Stimulated activated CD4-positive, alpha-beta T cell treated with anti-CD3 and anti-CD28 coated beads, Interleukin-12 subunit alpha, Interleukin-12 subunit beta, amount 100 ng/mL, for 48 hours (primary cell): Measurements from ENCODE around the gene TEAD1.
"Not testable (repeated sequence)": the region's sequence is repeated elsewhere in the genome, so short reads cannot be mapped to it uniquely, and the experiment has no call there.

Source experiments
- DNase-seq, 3 donors: peaks; one replicate each; pipeline ENCODE4 v3.0.0-alpha.2; 2020; ENCODE audit warnings: low read depth in 2 of 3, low spot score in 1 of 3

Gene TEAD1

DNA sequence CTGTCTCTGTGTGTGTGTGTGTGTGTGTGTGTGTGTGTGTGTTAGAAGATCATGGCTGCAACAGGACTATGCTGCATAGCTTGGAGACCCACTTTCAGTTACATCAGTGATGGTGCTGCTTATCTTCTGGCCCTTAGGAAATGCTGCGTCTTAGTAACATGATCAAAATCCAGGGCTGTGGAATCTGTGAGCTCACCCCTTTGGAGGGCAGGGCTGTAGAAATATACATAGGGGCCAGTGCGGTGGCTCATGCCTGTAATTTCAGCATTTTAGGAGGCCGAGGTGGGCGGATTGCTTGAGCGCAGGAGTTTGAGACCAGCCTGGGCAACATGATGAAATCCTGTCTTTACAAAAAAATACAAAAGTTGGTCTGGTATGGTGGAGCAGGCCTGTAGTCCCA lies 183.4 kb downstream of the TEAD1 start:
- DNase-seq = no peak

DNA sequence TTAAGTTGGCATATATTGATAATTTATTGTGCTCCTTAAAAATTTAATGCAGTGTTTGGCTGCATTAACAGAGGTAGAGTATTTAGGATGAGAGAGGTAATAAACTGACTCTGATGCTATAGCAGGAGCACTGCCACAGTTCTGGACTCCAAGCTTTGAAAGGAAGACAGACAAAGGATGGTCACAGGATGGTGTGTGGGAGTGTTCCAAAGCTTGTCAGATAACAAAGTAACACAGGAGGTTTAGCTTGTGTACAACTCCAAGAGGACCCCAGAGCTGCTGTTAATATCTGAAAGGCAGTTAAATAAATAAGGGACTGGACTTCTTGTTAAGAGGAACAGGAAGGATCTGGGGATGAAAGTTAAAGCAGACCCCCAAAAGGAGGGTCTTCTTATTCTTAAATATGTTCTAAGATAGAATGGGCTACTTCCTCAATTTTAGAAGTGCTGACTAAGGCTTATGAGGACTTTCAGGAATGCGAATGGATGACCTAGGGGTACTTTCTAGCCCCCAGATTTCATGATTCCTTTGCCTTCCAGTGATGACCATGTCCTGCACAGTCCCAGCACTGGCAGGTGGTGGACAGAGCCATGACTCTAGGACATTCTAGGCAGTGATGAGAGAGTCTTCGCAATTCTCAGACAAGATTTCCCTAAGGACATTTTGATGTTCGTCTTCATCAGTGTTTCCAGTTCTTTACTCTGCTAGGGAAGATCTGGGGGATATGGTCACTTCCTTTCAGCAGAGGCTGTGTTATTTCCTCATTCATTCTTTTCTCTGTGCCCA lies 185.8 kb downstream of the TEAD1 start:
- DNase-seq = no peak

DNA sequence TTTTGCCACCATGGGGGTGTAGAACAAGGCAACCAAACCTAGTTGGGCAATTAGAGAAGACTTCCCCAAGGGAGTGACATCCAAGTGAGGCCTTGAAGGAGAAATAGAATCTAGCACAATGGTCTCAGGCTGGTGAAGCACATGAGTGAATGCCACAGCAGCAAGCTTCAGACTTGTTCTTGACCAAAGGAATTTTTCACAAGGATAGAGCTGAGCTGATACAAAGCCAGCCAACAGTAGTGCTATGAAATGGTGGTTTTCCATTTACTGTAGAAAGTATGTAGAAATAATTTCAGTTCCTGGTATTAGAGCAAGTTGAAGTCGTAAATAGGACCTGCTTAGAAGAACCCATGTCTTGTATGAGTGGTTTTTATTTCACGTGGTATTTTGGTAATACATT lies 186.6 kb downstream of the TEAD1 start:
- no peak for DNase-seq

DNA sequence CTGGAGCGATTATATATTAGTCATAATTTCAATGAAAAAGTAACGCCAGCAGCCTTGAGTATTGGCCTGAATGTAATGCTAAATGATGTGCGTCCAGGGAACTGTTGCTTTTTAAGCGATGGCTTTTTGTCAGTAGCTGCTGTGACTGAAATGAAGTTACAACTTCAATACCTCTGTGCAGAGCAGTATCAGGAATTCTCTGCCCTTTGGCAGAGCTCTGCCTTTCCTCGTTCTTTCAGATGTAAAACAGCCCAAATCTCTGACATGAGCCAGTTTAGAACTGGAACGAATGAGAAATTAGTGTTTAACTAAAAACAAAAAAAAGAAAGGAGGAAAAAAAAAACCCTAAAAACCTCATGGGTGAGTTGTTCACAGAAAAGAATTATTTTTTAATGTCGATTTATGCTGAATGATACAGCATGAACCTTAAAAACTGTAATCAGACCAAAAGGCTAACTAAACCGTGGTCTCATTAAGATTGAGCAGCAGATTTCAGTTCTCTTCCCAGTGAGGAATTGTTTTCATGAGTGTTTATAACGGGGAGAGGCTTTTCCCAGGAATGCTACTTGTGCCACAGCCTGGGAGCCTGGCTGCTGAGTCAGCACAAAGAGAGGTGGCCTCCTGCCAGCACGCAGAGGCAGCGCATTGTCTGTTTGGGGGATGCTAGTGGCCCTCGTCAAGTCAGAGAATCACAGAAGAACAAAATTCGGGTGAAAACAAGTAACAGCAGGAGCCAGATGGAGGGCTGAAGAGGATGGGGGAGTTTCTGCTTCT lies 188.7 kb downstream of the TEAD1 start:
- DNase-seq = no peak

DNA sequence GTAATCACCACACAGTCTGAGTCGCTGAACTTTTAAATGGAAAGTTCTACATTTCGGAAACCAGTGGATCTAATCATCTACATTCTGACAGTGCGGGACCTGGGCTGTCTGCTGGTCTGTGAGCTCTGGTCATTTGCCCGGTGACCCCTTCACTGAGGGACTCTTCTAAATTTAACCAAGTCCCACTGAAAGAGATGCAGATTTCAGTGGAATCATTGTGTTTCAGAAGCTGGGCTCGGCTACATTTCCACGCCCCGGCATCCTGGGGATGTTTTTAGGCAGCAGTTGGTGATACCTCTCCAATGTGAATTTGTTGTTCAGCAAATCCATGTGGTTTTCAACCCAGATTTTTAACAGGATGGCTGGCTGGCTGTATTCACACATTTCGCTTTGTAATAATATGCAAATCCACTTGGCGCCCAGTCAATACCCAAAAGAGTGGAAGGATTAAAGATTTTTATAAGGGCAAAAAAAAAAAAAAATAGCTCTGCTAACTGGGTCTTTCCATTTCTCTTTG lies 189.4 kb downstream of the TEAD1 start:
- DNase-seq = no peak

DNA sequence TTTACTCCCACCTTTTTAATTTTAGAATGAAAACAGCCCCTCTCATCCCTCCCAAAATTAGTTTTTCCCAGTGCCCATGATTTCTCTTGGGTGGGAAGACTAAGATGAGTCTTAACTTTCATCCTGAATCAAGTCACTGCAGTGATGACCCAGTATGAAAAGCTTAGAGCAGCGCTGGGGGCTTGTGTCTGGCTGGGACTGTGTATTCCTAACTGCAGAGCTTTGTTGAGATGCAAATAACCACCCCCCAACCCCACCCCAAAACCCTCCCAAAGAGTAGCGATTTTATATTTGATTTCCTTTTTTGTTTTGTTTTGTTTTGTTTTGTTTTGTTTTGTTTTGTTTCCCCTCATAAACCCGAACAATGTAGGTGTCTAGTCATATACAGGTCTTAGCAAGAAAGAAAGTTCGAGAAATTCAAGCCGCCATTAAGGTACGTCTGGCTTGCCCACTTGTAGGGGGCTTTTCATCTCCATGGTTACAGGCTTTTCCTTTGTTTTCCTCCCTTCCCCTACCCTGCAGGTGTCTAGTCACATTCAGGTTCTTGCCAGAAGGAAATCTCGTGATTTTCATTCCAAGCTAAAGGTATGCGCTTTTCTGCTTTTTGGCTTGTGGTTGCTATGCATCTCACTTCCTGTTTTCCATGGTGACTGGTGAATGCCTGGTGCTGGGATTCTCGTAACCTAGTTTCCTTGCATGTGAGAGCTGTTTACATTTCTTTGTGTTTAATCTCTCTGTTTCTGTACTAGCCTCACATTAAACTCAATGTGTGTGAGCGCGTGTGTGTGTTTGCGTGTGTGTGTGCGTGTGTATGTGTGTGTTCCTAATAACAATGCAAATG lies 190.3 kb downstream of the TEAD1 start:
- DNase-seq = no peak

DNA sequence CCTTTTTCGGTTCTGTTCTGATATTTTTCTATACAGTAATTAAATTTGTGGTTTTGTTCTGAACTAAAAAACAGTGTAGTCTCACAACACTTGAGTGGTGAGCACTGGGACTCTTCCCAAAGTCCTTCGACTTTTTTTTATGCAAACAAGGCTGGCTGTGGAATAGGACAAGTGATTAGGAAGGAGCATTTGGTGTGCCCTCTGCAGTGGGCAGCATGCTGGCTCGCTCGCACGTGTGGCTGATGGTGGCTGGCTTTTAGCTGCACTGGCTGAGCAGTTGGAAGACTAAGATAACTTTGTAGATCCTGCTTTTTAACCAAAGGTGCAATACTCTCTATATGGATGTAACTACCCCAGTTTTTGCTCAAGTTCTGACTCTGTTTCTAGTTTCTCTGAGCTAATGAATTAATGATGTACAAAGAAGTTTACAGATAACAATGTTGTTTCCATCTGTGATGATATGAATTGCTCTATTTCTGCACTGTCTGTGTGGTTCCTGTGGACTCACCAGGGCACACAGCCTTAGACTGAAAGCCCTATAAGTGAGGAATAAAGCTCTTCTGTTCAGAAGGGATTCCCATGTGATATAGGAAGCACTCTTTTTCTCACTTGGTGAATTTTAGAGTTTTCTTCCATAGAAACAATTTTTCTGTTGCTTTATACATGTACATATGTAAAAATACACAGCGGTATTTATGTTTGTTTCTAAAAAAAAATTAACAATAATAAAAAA lies 191.8 kb downstream of the TEAD1 start:
- no peak for DNase-seq

DNA sequence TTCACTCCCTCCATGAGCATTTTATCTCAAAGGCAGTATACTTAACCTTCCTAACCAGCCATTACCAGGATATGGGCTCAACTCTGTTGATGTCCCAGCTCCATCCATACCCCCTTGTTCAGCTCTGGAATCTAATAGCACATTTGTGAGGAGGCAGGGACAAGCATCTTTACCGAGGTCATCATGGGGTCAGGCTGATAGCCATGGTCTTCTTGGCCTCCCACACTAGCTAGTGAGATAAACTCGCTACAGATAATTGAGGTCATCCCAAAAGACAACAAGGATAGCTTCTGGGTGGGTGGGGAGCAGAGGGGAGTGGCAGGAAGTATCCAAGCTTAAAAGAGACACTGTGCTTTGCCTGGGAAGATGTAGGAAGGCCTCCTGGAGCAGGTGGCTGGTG lies 193.3 kb downstream of the TEAD1 start:
- DNase-seq = no peak

DNA sequence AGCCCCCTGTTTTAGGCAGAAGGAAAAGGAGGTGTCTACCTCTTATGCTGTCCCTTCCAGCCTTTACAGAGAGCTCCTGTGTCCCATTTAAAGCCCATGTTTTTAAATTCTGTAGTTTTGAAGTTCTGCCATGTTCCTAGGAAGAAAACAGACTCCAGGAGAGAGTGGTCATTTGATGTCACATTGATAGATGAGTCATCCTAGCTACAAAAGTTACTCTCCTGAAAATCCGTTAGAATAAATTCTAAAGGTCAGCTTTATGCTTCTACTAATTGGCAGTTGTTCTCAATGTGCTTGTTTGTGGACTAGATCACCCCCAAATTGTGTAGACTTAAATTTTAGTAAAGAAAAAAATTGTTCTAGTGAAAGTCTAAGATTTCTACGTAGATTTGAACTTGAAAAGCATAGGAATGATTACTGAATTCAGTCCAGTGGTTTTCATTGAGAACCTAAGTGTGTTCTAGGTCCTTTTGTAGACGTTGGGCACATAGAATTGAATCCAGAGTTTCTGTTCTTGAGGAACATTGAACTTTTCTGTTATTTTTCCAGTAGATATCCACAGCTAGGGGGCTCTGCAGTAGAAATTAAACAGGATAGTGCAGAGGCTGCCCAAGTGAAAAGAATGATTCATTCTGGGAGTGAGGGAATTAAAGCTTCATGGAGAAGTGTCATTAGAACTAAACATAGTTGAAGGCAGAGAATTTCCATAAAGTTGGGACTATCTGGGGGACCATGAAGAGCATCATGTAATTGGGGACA lies 194.3 kb downstream of the TEAD1 start:
- DNase-seq = no peak

DNA sequence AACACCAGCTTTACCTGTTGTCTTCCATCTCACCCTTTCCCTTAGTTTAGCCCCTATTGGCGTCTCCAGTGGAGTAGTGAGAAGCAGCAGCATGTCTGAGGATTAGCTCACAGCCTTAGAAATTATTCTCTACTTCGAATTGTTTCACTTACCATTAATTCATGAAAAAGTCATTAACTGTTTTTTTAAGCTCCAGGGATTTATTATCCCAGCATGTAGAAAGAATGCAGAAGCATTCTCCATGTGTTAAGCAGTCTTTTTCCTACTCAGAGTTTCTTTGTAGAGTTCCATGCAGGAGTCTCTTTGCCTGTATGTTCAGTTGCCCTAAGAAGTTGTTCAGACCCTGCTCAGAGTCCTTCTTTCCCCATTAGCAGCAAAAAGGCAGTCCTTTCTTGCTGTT lies 197.0 kb downstream of the TEAD1 start:
- DNase-seq = no peak

DNA sequence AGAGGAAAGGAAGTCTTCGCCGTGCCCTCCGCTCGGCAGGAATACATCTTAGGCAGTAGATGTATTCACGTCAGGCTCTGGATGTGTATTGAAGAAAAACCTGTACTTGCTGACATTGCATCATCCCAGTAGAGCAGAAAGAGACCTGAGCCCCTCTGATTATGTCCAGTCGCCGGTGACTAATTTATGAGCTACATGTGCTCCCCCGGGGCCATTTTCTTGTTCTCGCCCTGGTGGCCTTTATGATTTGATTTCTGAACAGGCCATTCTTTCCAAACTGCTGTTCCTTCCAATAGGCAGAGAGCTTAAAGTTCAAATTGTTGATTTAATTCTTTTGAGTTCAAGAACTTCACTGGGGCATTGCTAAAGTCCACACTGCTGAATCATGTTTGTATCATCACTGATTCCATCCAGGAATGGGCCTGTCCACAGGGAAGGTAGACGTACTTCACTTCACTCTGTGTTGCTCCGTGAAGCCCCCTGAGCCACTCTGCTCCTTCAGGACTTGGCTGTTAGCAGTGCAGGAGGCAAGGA lies 197.6 kb downstream of the TEAD1 start:
- DNase-seq = no peak

DNA sequence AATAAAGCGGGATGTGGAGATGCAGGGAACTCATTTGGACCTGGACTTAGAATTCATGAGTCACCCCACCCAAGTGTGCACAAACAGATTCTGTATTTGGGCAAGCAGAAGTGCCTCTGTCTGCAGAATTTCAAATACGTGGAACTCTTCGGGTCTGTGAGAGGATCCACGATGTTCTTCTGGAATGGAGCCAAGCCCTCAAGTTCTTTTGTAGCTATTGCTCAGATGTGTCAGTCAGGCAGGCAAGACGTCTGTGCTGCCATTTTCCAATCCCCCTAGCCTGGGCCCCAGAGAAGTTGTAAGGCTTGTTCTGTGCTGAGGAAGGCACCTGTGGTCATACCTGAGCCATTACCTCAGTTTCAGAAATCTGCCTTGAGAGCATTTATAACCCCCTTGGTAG lies 202.1 kb downstream of the TEAD1 start:
- no peak for DNase-seq

DNA sequence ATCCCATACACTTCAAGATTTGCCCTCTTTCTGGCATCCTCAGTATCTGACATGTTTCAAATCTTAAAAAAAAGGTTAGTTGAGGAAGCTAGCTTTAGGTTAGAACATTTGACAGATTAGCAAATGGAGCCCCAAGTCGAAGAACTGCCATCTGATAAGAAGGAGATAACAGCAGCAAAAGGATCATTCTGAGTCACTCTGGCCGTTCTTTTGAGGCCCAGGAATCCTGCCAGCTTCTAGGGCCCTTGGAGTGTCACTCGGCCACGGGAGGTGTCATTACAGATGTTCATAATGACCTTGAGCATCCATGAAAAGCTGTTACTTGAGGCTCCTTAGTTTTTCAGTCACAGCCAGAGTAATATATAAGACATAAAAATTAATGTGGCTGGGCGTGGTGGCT lies 202.8 kb downstream of the TEAD1 start:
- DNase-seq = no peak

DNA sequence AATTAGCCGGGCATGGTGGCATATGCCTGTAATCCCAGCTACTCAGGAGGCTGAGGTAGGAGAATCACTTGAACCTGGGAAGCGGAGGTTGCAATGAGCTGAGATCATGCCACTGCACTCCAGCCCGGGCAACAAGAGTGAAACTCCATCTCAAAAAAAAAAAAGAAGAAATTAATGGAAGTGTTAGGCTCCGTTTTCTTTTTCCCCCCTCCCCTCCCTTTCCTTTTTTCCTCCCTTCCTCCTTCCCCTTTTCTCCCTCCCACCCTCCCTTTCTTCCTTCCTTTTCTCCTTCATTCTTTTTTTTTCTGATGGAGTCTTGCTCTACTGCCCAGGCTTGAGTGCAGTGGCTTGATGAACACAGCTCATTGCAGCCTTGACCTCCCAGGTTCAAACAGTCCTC lies 203.3 kb downstream of the TEAD1 start:
- not testable (repeated sequence) for DNase-seq

DNA sequence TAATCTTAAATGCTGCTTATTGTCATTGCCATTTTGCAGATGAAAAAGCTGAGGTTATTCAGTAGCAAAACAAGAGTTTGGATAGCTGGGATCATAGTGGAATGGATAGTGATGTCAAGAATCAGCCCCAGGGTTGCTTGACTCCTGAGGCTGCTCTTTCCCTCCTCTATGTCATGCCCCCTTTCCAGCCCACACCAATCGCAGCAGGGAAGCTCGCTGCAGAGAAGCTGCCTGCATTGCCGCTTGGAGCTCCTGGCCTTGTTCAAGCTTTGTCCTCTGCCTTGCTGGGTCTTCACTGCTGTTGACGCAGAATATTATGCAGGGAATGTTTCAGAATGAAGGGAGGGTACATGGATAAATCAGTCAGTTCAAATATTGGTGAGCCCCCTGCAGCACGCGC lies 206.1 kb downstream of the TEAD1 start:
- no peak for DNase-seq

DNA sequence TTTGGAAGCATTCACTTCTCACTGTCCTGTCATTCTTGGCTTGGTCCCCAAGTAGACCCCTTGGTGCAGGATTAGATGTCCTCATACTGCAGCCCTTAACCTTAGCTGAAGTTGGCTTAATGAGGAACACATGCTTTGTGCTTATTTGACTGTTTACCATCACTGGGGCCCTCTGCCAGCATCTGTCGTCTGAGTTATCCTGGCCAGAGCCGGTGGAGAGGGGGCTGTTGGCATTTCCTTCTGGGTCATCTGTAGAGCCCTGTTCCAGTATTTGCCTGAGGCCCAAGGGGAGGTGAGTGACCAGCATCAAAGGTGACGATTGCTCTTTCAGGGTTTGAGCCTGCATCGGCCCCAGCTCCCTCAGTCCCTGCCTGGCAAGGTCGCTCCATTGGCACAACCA lies 208.4 kb downstream of the TEAD1 start:
- no peak for DNase-seq

DNA sequence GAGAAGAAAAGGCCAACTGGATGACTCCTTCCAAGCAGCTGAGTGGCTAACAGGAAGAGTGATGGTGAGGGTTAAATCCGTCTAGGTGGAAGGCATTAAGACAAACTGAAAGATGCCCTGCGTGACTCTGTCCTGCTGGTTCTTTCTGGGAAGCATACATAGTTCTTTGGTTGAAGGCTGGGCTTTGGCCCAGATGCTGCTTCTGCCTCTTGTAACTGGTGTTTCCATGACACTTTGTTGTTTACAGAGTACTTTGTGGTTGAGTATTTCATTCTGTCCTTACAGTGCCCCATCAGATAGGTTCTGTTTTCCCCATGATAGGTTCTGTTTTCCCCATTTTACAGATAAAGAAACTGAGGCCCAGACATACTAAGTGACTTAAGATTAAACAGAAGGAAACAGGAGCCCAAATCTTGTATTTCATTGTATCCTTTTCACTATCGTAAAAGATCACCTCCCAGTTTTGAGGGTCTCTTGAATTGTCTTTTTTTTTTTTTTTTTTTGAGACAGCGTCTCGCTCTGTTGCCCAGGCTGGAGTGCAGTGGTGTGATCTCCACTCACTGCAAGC lies 210.6 kb downstream of the TEAD1 start:
- DNase-seq = no peak

DNA sequence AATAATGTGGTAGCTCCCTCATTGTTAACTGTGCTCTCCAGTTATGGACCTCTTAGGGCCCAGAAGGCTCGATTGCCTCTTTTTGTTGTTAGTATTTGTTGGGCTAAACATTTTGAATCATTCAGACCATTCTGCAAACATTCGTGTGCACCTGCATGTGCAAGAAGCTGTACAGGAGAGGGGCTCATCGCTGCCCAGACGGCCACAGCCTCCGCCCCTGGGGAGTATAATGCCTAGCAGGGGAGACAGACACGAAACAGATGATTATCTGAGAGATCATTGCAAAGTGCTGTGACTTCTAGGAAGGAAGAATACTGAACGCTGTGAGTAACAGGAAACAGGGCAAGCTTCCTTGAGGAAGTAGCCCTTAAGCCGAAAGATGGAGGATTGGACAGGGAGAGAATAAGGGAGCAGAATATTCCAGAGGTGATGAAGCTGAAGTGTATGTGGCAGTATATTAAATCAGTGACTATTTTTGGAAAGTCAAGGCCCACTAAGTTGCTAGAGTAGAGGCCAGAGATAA lies 211.6 kb downstream of the TEAD1 start:
- no peak for DNase-seq

DNA sequence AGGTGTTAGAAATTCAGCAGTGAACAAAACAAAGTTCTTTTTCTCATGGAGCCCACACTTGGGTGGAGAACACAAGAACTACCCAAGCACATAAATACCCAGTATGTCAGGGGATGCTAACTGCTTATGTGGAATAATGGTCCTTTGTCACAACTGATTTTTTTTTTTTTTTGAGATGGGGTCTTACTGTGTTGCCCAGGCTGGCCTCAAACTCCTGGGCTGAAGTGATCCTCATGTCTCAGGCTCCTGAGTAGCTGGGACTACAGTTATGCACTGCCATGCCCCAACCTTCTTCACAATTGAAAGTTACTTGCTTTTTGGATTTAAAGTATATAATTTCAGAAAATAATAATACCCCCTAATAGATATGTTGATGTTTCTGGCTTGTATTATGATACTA lies 212.3 kb downstream of the TEAD1 start:
- DNase-seq = no peak
